Fibroblast of the aortic adventitia (primary cell): ENCODE measurements around the gene NOTCH2. TPM values are rescaled to one million over a fixed set of nuclear protein-coding genes. Genes with fewer than 3 reads are reported as not detected.
"Not testable (repeated sequence)": the region's sequence is repeated elsewhere in the genome, so short reads cannot be mapped to it uniquely, and the experiment has no call there.

Source experiments
- DNase-seq: peaks from one replicate; pipeline ENCODE4 v3.0.0-alpha.2; 2010; ENCODE audit warnings: low read depth
- H3K4me3 ChIP-seq: 2 replicates; pipeline ENCODE4 v1.5.1; 2011; ENCODE audit warnings: low read depth, mild to moderate bottlenecking, control low read depth, low read length, moderate library complexity
- total RNA-seq: library from RNA; depleted of rRNA; stranded (reverse); fragments of >200 nt; gene quantifications from 2 replicates; pipeline ENCODE4 v1.2.3, GENCODE V29; 2012; ENCODE audit warnings: low replicate concordance
- TF ChIP-seq, protein P1 (sequence below): IDR thresholded peaks from 2 replicates; pipeline ENCODE4 v1.5.1; 2011; ENCODE audit warnings: mild to moderate bottlenecking, low read length, control low read depth, inconsistent platforms; ENCODE audit not compliant: insufficient read depth

NOTCH2 gene
- total RNA-seq, 1 donor = 143 TPM

DNA sequence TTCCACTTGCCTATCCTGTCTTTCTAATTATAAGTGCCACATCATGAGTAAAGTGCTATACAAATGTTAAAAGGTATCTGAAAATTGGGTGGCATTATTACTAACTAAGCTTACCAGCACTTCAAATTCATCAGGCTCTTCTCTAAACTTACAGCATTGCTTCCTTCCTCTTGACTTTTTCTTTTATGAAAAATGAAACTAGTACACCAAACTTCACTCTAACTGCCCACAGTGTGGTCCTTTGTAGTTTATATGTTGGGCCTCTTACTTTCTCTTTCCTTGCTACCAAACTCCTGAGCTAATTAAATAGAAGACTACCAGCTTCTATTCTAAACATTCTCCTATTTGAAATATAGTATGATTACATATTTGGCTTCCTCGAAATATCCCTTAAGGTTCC is 81.8 kb downstream of the NOTCH2 start:
- TF ChIP-seq, protein P1, sequence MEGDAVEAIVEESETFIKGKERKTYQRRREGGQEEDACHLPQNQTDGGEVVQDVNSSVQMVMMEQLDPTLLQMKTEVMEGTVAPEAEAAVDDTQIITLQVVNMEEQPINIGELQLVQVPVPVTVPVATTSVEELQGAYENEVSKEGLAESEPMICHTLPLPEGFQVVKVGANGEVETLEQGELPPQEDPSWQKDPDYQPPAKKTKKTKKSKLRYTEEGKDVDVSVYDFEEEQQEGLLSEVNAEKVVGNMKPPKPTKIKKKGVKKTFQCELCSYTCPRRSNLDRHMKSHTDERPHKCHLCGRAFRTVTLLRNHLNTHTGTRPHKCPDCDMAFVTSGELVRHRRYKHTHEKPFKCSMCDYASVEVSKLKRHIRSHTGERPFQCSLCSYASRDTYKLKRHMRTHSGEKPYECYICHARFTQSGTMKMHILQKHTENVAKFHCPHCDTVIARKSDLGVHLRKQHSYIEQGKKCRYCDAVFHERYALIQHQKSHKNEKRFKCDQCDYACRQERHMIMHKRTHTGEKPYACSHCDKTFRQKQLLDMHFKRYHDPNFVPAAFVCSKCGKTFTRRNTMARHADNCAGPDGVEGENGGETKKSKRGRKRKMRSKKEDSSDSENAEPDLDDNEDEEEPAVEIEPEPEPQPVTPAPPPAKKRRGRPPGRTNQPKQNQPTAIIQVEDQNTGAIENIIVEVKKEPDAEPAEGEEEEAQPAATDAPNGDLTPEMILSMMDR = no peak
- H3K4me3 ChIP-seq = no peak overlapping the region
- DNase-seq = no peak

DNA sequence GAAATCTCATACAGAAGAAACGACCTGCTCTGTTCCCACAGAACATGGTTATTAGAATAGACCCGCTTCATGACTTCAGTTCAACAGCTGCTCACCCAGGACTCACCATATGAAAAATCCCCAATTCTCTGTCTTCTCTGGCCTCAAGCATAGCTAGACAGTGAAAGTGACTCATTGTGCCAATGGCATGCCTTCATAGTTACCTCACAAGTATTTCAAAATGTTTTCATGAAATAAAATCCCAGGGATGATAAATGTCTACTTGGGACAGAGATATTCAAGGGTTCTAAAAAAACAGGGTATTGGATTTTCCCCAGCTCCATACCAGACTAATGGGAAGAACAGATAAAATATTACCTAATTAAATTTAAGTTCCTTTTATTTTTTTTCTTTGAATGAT is 82.3 kb downstream of the NOTCH2 start:
- DNase-seq = peak; percentile 92
- H3K4me3 ChIP-seq = no peak overlapping the region
- TF ChIP-seq, protein P1 = no peak

DNA sequence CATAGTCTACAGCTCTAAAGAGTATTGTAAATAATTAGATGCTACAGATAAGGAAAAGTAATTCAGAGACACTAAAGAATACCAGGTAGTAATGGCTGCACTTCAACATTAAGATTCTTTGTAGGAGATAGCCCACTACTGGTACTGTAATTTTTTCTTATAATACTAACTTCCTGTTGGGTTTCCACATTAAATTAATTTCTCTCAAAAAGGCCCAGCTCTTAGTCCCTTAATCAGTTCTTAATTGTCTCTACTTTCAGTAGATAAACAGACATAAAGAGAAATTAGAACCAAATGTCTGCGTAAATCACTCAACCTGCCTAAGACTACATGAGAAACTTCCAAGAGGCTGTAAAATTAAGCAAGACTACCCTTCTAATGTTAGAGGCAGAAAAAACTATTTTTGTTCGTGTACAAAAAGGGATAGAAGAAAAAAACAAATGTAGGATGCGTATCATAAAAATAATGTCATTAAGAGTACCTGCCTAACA is 83.4 kb downstream of the NOTCH2 start:
- no peak overlapping the region for H3K4me3 ChIP-seq
- TF ChIP-seq, protein P1 = no peak
- no peak for DNase-seq

DNA sequence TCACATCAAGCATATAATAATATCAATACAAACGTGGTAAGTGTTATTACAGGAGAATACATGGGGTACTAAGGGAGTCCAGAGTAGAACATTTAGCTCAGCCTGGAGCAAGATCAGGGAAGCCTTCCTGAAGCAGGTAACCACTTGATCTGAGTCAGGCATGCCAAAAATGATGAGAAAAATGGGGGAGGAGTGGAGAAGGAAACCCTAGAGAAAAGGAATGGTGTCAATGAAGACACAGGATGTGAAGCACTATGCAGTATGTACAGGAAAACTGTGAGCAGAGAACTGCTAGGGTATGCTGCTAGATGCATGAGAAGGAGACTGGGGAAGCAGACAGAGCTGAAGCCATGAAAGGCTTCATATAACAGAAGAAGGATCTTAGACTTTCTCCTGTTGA is 84.7 kb downstream of the NOTCH2 start:
- no peak overlapping the region for H3K4me3 ChIP-seq
- TF ChIP-seq, protein P1 = no peak
- DNase-seq = no peak

DNA sequence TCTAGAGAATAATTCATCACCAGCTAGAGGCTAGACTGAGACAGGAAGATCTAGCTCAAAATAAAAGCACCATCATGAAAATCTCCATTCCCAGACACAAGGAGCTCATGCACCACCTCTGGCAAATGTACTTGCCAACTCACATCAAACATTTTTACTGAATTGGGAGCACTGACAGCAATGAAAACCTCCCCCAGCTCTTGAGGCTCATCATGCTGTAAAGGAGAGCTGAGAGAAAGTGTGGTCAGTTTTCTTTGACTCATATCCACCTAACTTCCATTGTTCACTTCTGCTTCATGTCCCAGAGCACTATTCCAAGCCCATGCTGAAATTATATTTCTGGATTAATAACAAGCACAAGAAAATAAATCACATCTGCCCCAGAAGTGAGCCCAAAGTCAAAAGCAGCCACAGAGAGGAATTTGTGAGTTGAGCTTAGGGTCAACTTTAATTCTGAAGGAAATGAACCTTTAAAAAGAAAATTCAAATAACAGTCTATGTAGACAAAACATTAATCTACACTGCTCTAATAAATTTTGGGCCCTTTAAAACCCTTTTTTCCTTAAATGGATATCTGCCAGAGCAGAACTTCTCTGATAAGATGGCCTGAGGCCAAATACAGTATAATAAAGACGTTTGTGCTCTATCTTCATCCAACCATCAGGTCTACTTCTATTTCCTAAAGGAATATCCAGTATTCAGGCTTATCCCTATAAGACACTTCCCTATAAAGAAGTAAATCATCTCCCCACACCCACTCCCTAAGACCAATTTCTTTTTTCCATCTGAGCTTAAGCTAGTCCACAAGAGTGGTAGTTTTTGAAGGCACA is 87.3 kb downstream of the NOTCH2 start:
- TF ChIP-seq, protein P1 = no peak
- DNase-seq = peak; percentile 85
- H3K4me3 ChIP-seq = no peak overlapping the region

DNA sequence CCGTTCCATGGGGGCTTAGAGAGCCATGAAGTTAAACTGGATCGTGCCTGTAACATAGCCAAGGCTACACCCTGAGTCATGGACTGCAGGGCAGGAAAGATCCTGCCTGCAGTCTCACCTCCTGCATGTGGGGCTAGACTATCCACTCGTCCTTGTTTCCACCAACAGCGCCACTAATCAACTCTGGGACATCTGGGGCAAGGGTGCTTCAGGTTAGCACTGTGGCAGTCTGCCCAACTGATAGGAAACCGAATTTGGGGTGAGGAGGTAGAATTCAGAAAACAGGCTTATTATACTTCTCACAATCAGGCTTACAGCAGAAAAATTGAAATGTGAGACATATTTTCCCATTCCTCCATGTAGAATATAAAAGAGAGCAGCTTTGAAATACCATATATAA is 88.0 kb downstream of the NOTCH2 start:
- no peak for DNase-seq
- TF ChIP-seq, protein P1 = no peak
- H3K4me3 ChIP-seq = no peak overlapping the region

DNA sequence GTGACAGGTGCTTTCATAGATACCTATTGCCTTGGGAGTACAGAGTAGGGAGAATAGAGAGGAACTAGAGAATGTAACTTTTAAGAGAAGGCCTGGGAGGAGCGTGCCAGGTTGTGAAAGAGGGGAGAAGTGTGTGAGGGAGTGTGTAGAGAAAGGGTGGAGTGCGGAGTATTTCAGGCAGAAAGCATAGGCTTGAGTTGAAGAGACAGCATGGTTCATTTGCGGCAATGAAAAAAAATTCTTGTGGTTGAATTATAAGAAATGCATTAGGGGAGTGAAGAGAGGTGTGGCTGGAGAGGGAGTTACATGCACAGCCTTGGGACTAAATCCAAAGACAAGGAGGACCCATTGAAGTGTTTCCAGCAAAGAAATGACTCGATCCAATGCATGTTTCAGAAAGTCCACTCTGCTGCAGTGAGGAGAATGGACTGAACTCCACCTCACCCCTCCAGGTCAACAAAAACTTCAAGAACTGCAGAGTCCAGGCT is 91.4 kb downstream of the NOTCH2 start:
- peak; percentile 64 for DNase-seq
- H3K4me3 ChIP-seq = no peak overlapping the region
- TF ChIP-seq, protein P1 = no peak

DNA sequence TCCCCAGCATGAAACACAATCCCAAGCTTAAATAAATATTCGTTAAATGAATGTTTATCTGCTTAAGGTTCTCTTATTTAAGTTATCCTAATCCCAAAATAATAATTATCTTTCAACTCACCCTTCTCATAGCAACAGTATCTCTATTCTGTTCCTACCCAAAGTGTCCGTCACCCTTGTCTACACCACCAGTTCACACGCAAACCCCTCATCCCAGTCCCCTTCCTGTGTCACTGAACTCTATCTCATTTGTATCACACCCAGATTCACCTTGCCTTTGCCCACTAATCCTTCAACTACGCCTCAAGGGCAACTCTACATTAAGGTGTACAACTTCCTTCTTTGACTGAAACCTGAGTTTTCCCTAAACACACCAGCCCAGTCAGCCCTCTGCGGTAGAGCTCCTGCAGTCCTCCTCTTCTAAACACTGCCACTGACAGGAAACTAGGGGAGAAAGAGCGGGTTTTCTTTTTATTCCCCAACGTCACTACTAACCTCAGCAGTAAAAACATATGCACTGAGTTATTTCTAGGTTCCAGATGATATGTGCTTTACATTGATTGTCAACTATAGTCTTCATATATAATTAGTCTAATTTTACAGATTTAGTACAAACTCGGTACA is 92.2 kb downstream of the NOTCH2 start:
- not testable (repeated sequence) for DNase-seq, H3K4me3 ChIP-seq

DNA sequence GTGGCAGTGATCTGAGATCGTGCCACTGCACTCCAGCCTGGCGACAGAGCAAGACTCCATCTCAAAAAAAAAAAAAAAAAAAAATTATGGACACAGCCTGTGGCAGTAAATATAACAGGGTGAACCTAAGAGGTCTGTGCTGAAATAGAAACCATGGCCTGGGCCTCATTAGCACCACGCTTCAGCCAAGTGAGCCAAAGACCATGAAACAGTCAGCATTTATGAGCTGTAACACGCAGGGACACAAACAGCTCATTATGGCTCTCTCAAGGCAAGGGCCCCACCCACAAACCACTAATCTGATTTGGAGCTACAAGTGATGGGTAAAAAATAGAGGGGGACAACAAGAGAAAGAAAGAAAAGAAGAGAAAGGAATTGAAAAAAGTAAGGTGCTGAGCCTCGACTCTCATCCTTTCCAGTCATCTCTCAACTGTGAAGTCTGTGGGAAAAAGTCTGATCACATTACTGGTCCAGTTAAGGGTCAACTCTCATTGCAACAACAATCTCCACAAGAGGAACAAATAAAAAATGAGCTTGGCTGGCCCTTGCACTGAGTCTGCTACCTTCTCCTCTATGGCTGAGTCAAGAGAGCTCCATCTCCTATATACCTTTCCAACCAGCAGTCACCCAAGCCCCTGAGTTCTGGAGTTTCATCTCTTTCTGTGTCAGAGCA is 93.7 kb downstream of the NOTCH2 start:
- DNase-seq, H3K4me3 ChIP-seq: not testable (repeated sequence)
